NCI-H1436 treated with DMSO at 0.1 percent for 48 hours (cell line): ENCODE data around the gene SDF4.
"Not testable (repeated sequence)": the region's sequence is repeated elsewhere in the genome, so short reads cannot be mapped to it uniquely, and the experiment has no call there.

ENCODE experiments used
- DNase-seq: peaks from one replicate; lab custom pipeline; 2025; lab: John Stamatoyannopoulos, UW

SDF4 gene

GRCh38 chr1:1198423-1199140, 33.2 kb downstream of the SDF4 start:
- no peak for DNase-seq

DNA sequence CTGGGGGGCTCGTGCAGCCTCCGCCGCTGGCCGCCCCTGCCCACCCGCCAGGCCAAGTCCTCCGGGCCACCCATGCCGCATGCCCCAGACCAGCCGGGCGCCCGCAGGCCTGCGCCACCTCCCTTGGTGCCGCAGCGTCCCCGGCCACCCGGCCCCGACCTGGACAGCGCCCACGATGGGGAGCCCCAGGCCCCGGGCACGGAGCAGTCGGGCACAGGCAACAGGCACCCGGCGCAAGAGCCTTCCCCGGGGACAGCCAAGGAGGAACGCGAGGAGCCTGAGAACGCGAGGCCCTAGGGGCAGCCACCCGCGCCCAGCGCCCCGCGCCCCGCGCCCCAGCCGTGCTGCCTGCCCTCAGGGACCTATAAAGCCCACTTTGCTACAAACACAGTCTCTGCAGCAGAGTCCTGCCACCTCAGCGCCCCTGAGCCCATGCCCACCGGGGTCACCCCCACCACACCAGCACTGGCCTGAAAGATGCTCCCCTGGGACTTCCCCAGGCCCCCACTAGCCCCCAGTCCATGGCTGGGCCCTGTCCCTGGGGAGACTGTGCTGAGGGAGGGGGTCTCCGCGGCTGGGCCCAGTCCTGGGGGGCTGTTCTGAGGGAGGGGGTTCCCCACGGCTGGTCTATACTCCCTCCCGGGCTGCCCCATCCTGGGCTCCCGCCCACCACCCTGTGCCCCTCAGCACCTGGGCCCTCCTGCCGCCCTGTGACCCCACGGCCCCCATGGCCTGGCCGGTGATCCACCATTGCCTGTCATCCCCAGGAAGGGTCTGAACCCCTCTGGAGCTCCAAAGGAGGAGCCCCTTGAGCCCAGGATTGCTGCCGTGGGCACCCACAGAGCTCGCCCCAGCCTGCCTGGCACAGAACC, 34.0 kb downstream of the SDF4 start:
- no peak for DNase-seq

DNA sequence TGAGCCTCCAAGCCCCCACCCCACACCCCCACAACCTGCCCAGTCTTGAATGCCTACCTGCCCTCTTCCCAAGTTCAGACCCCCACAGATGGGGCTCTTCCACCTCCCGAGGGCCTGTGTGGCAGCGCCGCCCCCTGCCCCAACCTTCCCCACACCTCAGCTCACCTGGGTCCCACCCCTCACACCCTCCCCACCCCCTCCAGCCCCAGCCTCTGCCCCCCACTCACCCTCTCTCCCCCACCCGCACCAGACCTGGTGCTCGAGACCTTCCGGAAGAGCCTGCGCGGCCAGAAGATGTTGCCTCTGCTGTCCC, 34.7 kb downstream of the SDF4 start:
- DNase-seq: no peak

- no peak for DNase-seq
Observed at GRCh38 chr1:1196431-1197187, 35.2 kb downstream of the SDF4 start.

GRCh38 chr1:1195726-1196125, 36.1 kb downstream of the SDF4 start:
- not testable (repeated sequence) for DNase-seq

- DNase-seq: no peak
Observed at GRCh38 chr1:1194723-1195122, 37.1 kb downstream of the SDF4 start.

DNA sequence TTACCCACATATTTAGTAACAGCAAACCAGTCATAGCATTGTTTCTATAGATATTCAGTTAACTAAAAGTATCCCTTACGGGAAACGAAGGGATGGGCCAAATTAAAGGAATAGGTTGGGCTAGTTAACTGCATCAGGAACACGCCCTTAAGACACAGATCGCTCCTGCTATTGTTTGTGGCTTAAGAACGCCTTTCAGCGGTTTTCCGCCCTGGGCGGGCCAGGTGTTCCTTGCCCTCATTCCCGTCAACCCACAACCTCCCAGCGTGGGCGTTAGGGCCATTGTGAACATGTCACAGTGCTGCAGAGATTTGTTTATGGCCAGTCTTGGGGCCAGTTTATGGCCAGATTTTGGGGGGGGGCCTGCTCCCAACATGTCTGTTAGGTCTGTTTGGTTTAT, 40.1 kb downstream of the SDF4 start:
- DNase-seq: no peak

GRCh38 chr1:1189111-1189510, 42.7 kb downstream of the SDF4 start:
- DNase-seq: no peak

- DNase-seq: no peak
Observed at GRCh38 chr1:1187938-1188337, 43.9 kb downstream of the SDF4 start.

DNA sequence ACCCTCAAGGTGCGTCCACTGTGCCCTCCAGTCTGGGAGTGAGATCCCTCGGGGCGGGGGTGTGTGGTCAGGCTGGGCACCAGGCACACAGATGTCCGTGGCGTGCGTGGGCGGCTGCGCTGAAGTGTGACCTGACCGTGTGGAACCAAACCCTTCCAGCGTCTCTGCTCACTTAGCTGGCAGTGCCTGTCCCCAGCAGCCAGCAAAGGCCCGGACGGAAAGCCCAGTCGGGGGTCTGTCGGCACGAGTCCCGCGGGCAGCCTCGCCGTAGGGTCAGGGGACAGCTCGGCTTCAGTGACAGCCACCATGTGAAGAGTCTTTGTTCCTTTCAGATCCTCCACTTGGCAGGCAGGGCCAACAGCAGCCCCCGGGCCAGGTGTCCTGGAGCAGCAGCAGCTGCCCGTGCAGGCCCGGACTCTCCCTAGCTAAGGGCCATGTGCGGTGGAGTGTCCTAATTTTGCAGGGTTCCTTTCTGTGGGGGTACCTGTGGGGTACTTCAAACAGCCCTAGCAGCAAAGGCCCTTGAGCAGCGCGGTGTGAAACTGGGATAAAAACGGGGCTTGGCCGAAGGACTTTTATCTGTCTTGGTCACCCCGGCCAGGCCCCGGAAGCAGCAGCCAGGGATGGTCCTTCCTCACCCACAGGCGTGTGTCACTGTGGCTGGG, 46.6 kb downstream of the SDF4 start:
- no peak for DNase-seq

DNA sequence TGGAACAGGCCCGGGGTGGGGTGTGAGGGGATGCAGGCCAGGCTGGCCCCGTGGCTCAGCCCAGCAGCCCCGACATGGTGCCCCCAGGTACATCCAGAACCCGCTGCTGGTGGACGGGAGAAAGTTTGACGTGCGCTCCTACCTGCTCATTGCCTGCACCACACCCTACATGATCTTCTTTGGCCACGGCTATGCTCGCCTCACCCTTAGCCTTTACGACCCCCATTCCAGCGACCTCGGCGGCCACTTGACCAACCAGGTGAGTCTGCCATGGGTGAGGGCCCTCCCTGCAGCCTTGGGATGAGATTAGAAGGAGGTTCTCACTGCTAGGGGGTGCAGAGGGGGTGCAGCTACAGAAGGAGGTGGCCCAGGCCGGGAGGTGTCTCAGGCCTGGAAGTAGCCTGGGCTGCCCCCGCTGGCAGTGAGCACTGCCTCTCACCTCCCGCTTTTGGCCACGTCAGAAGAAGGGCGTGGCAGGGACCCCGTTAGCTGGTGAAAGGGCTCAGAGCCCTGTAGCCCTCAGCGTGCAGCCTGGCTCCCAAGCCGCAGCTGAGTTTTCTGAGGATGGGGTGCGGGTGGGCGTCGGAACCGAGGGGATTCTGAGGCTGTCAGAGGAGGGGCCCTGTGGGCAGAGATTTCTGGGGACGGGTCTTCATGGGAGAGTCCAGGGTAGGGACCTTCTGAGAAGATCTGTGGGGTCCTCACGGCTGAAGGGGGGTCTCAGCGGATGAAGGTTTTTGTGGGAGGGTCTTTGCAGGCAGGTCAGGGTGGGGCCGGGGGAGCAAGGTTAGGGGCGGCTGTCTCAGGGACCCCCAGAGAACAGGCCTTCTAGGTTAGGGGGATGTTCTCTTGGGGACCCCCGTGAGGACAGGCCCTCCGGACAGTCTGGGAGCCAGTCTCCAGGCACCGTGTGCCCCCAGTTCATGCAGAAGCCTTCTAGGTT, 47.7 kb downstream of the SDF4 start:
- no peak for DNase-seq

- no peak for DNase-seq
Observed at GRCh38 chr1:1183221-1183747, 48.5 kb downstream of the SDF4 start.

GRCh38 chr1:1182491-1183220, 49.1 kb downstream of the SDF4 start:
- DNase-seq: no peak

GRCh38 chr1:1181938-1182410, 49.8 kb downstream of the SDF4 start:
- no peak for DNase-seq

GRCh38 chr1:1181129-1181937, 50.5 kb downstream of the SDF4 start:
- DNase-seq: no peak

GRCh38 chr1:1179983-1180861, 51.6 kb downstream of the SDF4 start:
- DNase-seq: no peak

DNA sequence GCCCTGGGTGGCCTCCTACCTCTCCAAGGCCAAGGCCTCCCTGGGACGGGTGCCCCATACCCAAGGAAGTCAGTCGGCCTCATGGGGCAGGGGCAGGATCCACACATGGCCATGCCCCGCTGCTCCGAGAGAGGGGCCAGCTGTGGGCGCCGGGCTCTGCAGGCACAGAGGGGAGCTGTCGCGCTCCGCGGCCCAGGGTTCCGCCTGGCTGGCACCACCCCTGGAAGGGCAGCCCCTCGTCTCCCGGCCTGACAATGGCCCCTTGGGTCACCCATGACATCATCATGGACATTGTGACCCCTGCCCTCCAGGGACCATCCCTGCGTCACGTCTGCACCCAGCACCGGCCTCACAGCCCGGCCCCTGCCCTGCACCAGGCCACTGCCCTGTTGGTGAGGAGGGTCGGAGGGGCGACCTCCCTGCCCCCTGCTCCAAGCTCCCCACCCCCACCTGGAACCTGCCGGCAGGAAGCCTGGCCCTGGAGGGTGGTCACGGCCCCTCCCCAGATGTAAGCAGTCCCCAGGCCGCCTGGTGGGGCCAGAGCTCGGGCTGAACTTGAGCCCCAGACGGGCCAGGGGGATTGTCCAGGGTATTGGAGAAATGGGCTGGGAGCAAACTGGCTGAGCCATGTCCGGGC, 52.3 kb downstream of the SDF4 start:
- no peak for DNase-seq
